Activated CD8-positive, alpha-beta memory T cell treated with anti-CD3 and anti-CD28 coated beads for 4 hours (primary cell): Measurements from ENCODE around the gene APLP2.

ENCODE experiments used
- DNase-seq, 2 donors: peaks; one replicate each; pipeline ENCODE4 v3.0.0-alpha.2; 2020; ENCODE audit warnings: low read depth in 2 of 2

APLP2 gene

DNA sequence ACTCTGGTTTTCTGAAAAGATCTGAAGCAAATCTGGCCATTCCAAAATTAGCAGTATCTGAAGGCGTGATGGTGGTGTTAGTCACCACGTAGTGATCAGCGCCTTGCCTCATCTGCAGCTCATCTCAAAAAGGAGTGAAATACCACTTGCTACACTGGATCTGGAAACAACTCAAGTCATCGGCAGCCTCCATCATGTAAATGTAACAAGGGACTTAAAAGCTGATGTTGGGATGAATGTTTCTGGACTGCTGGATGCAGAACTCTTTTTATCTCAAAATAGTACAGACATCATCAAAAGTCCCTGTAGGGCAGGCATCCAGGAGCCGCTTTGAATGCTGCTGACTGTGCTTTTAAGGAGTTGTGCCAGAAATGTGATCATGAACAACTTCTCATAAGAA is 14.1 kb upstream of the APLP2 start:
- no peak for DNase-seq

GRCh38 chr11:130061017-130061416 is 8.7 kb upstream of the APLP2 start:
- no peak for DNase-seq

DNA sequence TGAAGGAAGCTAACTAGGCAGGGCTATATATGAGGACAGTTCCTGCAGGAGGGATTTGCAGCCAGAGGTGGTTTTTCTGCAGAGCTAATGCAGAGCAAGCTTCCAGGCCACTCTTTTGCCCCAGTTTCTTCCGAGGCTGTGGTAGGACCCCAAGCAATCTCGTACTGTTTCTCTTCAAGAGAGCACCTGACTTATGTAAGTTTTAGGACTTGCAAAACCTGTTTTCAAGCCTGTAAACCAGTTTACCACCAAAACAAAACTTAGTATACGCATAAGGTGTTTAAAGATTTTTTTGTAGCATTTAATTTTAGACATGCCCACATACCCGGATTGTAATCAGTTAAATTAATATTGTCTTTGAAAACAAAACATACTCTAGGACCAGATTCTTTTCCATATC is 7.7 kb upstream of the APLP2 start:
- no peak for DNase-seq

GRCh38 chr11:130063451-130063850 is 6.2 kb upstream of the APLP2 start:
- DNase-seq = no peak

DNA sequence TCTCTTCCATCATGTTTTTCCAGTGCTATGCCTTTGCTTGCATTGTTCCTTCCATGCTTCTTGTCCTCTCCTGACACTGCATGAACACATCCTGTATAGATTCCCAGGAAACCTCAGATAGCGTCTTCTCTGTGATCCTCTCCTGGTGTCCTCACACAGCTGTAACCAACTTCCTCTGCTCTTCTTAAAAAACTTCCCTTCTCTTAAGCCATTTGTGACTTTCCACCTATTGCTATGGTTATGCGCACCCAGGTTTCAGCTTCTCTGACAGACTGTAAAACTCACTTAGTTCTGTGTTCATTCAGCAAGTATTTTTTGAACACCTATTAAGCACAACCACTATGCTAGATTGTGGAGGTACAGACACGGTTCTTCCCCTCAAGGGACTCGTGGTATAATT is 5.1 kb upstream of the APLP2 start:
- no peak for DNase-seq

- DNase-seq = no peak
Measured at GRCh38 chr11:130066338-130066737, 3.4 kb upstream of the APLP2 start.

DNA sequence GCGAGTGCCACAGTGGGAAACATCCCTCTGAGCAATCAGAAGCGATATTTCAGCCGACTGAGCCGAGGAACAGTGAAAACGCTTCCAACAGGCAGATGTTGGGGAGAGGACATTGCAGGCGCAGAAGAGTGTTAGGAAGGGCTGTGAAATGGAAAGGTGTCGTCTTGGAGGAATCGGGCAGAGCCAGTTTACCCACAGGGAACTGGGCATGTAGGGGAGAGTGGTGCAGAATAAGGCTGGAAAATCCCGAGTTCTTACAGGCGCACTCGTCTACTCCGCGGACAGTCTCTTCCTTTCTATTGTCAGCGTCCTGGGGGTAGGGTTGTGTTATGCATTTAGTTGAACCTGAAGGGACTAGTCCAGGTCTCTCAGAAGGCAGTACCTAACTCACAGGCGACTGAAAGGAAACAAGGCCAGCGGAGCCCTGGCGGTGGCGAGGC is 1.1 kb upstream of the APLP2 start:
- no peak for DNase-seq

- DNase-seq = no peak
Measured at GRCh38 chr11:130068986-130069658, 572 bp upstream of the APLP2 start.

GRCh38 chr11:130070109-130070845 is 583 bp downstream of the APLP2 start:
- DNase-seq = peak in 1 of 2 donors; percentile 8

GRCh38 chr11:130070846-130071200 is 1.1 kb downstream of the APLP2 start:
- DNase-seq = no peak

DNA sequence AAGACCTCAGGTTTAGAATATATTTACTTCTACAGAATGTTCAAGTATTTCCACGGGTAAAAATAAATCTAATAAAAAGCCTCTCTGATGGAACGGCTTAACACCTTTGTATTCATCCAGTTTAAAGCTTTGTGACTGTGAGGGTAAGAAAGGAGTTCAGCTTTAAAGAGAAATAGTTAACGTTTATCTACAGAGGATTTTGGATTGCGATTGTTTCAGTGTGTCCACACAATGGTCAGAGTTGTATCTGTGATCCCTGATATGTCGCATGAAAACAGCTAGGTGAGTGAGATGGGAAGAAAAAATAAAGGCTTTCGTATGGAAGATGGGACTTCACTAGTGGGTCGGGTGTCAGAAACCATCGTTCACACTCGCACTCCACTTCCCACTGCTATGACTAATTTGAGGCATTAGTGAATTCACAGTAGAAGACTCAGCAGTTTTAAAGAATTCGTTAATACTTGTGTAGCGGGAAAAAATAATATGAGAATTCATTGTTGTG is 1.6 kb downstream of the APLP2 start:
- no peak for DNase-seq

- no peak for DNase-seq
Measured at GRCh38 chr11:130074736-130075135, 5.0 kb downstream of the APLP2 start.

- no peak for DNase-seq
Measured at GRCh38 chr11:130076778-130077481, 7.2 kb downstream of the APLP2 start.

DNA sequence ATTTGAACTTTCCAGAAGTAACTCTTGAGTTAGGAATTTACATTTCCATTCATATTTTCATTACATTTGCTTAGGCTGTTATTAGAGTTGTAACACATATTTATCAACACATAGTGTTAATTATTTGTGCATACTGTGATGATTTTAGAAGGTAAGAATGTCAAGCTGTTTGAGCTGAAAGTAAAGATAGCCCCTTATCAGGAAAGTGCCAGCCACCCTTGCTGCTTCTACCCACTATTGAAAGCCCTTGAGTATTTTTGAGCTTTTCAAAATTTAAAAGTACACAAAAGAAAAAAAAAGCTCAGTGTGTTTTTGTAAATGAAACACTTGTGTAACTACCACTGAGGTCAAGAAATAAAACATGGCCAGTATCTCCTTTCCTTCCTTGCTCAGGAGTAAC is 8.0 kb downstream of the APLP2 start:
- no peak for DNase-seq

DNA sequence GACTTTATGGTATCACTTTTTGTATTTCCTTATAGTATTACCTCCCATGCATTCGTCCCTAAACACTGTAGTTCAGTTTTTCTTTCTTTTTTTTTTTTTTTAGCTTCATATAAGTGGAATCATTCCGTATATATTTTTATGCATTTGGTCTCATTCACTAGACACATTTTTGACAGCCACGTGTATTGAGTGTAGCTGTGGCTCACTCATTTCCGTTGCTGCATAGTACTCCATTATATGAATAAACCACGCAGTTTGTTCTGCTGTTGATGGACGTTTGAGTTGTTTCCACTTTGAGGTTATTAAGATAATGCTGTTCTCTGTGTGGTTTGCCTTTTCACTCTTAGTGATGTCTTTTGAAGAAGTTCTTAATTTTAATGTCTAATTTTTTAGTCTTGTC is 8.4 kb downstream of the APLP2 start:
- no peak for DNase-seq

GRCh38 chr11:130085671-130086290 is 16.1 kb downstream of the APLP2 start:
- DNase-seq = no peak

GRCh38 chr11:130086669-130087068 is 17.0 kb downstream of the APLP2 start:
- DNase-seq = no peak

- DNase-seq = no peak
Measured at GRCh38 chr11:130087294-130087926, 17.7 kb downstream of the APLP2 start.

GRCh38 chr11:130088217-130088616 is 18.5 kb downstream of the APLP2 start:
- no peak for DNase-seq

- no peak for DNase-seq
Measured at GRCh38 chr11:130088919-130089673, 19.4 kb downstream of the APLP2 start.

GRCh38 chr11:130089674-130090073 is 20.0 kb downstream of the APLP2 start:
- no peak for DNase-seq
